ENCODE results near the gene SLC12A7.

DNA sequence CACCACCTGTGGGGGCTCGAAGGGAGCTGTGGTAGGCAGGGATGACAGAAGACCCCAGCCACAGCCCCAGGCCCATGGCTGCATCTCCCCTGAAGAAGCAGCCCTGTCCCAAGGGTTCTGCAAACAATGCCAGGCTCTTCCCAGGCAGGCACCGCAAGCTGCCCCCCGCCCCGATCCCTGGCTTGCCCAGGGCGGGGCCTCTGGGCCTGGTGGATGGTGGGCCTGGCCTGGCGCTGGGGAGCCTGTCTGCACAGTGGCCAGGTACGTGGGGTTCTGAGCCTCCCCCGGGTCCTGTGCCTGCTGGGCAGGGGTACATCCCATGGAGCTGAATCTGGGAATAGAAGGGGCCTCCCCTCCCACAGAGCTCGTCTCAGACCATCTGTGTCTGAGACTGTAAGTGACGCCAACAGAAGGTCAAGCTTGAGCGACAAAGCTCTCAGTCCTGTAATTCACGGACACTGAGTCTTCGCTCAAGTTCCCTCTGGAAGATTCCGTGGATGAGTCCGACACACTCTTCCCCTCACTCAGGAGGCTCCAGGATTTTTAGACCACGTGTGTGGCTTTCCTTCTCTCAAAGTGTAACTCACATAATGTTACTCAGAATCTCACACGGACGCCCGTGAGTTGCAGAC, 4.4 kb upstream of the SLC12A7 start:
- TF ChIP-seq, protein P1, sequence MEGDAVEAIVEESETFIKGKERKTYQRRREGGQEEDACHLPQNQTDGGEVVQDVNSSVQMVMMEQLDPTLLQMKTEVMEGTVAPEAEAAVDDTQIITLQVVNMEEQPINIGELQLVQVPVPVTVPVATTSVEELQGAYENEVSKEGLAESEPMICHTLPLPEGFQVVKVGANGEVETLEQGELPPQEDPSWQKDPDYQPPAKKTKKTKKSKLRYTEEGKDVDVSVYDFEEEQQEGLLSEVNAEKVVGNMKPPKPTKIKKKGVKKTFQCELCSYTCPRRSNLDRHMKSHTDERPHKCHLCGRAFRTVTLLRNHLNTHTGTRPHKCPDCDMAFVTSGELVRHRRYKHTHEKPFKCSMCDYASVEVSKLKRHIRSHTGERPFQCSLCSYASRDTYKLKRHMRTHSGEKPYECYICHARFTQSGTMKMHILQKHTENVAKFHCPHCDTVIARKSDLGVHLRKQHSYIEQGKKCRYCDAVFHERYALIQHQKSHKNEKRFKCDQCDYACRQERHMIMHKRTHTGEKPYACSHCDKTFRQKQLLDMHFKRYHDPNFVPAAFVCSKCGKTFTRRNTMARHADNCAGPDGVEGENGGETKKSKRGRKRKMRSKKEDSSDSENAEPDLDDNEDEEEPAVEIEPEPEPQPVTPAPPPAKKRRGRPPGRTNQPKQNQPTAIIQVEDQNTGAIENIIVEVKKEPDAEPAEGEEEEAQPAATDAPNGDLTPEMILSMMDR (conservative IDR thresholded peaks at IDR 0.05): no peak
- TF ChIP-seq ZFX (IDR thresholded peaks at IDR 0.05): no peak
